ENCODE data around the gene ZNF45. TPM values are rescaled to one million over a fixed set of nuclear protein-coding genes. Genes with fewer than 3 reads are reported as not detected.
A peak's percentile ranks its signal among the peaks of the same experiment; 100 is the strongest.

Gene ZNF45
- total and polyA plus RNA-seq, 2 of the 13 experiments (the other 11 are each of a cell fraction or from before 2014, with no cell fraction given), result 2.4 to 11.3 TPM

GRCh38 chr19:43983912-43984686 lies 49.0 kb upstream of the ZNF45 start, which contains the start of gene ZNF155 (continued):
- TF ChIP-seq SUZ12 (IDR thresholded peaks at IDR 0.05; ENCODE audit: low read depth, low read length) (peak; percentile 73), FOXA3 (CRISPR knock-in tag; IDR thresholded peaks at IDR 0.05) (0 out of 2 replicates have a peak, but pooled peaks have one; percentile 13), CEBPB (IDR thresholded peaks at IDR 0.05; ENCODE audit: borderline replicate concordance, low read depth, low read length) (peak; percentile 15; the same call in 1 of the 2 replicates), ARID4A (CRISPR knock-in tag; IDR thresholded peaks at IDR 0.05; ENCODE audit: borderline replicate concordance) (peak; percentile 72; the same call in 1 of the 2 replicates), ZSCAN30 (CRISPR knock-in tag; IDR thresholded peaks at IDR 0.05) (peak; percentile 64; the same call in 1 of the 2 replicates), GABPA (IDR thresholded peaks at IDR 0.05; ENCODE audit: low read depth, low read length) (peak; percentile 36; the same call in 1 of the 2 replicates), GABPA (CRISPR knock-in tag; IDR thresholded peaks at IDR 0.05; ENCODE audit: low read depth) (peak; percentile 87), IKZF5 (CRISPR knock-in tag; IDR thresholded peaks at IDR 0.05) (0 out of 2 replicates have a peak, but pooled peaks have one; percentile 41), BATF2 (CRISPR knock-in tag; IDR thresholded peaks at IDR 0.05) (no peak)
